HFFc6 (cell line): Measurements from ENCODE around the gene GPR137C. TPM values are rescaled to one million over a fixed set of nuclear protein-coding genes. Genes with fewer than 3 reads are reported as not detected.

Experiments used
- DNase-seq: peaks from one replicate; pipeline ENCODE4 v3.0.0-alpha.2; 2018
- H3K27ac Mint-ChIP-seq: 2 replicates; pipeline ENCODE4 v1.8.0; 2020; ENCODE audit warnings: mild to moderate bottlenecking, mixed read lengths
- H3K27me3 Mint-ChIP-seq: 2 replicates; pipeline ENCODE4 v1.8.0; 2021; ENCODE audit warnings: mild to moderate bottlenecking, moderate library complexity, mixed read lengths; ENCODE audit not compliant: insufficient read depth
- H3K36me3 Mint-ChIP-seq: 2 replicates; pipeline ENCODE4 v1.8.0; 2021; ENCODE audit warnings: low read depth, mixed read lengths
- H3K4me1 Mint-ChIP-seq: 2 replicates; pipeline ENCODE4 v1.8.0; 2020; ENCODE audit warnings: low read depth, mixed read lengths
- H3K4me3 Mint-ChIP-seq: 2 replicates; pipeline ENCODE4 v1.8.0; 2020; ENCODE audit warnings: mild to moderate bottlenecking, moderate library complexity, mixed read lengths
- H3K9me3 Mint-ChIP-seq: 2 replicates; pipeline ENCODE4 v1.8.0; 2020; ENCODE audit warnings: mild to moderate bottlenecking, mixed read lengths
- CTCF ChIP-seq: fragments of 200-600 bp; sonication (generic); IDR thresholded peaks from 2 replicates; pipeline ENCODE4 v1.5.0; 2021; ENCODE audit warnings: antibody characterized with exemption, mild to moderate bottlenecking
- total RNA-seq, 6 experiments: library from RNA; stranded (reverse); fragmentation: NEBNext Ultra II Directional; extraction: Animal tissue kit (Norgen Biotek cat#: 25700); gene quantifications; 2 replicates in 1 of 6; 3 replicates in 5 of 6; pipeline ENCODE4 v1.2.3, GENCODE V29; 2021

The GPR137C gene
- total RNA-seq, 6 experiments from 2014 or later = 0.73 to 1.1 (median 0.82) TPM

GRCh38 chr14:52598568-52598967 is 45.9 kb downstream of the GPR137C start:
- Mint-ChIP-seq H3K36me3 (peaks cover 12% of the 10 kb centered on the region; the same call in 1 of the 2 replicates), H3K4me3 (no peak overlapping the region), H3K27me3 (peaks cover 11% of the 10 kb centered on the region), H3K9me3 (peaks cover 16% of the 10 kb centered on the region; the same call in 1 of the 2 replicates), H3K4me1 (no peaks in the 10 kb centered on the region; the same call in 1 of the 2 replicates), H3K27ac (no peak overlapping the region)
- DNase-seq = no peak
- no peak for TF ChIP-seq CTCF

DNA sequence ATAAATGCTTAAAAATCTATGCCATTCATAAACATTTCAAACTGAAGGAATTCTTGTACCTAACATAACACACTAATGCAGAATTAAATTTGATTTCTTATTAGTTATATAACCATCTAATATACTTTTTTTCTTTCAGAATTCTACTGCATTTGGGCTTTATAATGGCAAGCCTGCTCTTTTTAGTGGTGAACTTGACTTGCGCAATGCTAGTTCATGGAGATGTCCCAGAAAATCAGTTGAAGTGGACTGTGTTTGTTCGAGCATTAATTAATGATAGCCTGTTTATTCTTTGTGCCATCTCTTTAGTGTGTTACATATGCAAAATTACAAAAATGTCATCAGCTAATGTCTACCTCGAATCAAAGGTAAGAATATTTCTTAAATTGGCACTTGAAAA is 47.3 kb downstream of the GPR137C start:
- no peak for DNase-seq
- Mint-ChIP-seq H3K4me1 (no peaks in the 10 kb centered on the region; the same call in 1 of the 2 replicates), H3K36me3 (peaks cover 7% of the 10 kb centered on the region; the same call in 1 of the 2 replicates), H3K9me3 (peaks cover 10% of the 10 kb centered on the region; the same call in 1 of the 2 replicates), H3K27ac (no peak overlapping the region), H3K27me3 (no peaks in the 10 kb centered on the region), H3K4me3 (no peak overlapping the region)
- no peak for TF ChIP-seq CTCF

- peaks cover 4% of the 10 kb centered on the region; the same call in 1 of the 2 replicates for H3K36me3 Mint-ChIP-seq
- TF ChIP-seq CTCF = no peak
- no peak overlapping the region for H3K4me3 Mint-ChIP-seq
- H3K4me1 Mint-ChIP-seq = no peaks in the 10 kb centered on the region; the same call in 1 of the 2 replicates
- no peak overlapping the region for H3K27ac Mint-ChIP-seq
- peaks cover 7% of the 10 kb centered on the region; the same call in 1 of the 2 replicates for H3K9me3 Mint-ChIP-seq
- DNase-seq = no peak
- H3K27me3 Mint-ChIP-seq = peaks cover 1% of the 10 kb centered on the region
These were observed 49.5 kb downstream of the GPR137C start for GRCh38 chr14:52602131-52602530.

DNA sequence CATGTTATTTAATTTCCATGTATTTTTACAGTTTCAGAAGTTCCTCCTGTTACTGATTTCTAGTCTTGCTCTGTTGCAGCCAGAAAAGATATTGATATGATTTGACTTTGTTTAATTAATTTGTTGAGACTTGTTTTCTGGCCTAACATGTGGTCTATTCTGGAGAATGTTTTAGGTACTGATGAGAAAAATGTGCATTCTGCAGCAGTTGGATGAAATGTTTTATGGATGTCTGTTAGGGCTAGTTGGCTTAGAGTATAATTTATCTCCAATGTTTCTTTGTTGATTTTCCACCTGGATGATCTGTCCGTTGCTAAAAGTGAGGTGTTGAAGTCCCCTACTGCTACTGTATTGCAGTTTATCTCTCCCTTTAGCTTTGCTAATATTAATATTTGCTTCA is 54.4 kb downstream of the GPR137C start:
- peaks cover 2% of the 10 kb centered on the region for H3K27me3 Mint-ChIP-seq
- H3K27ac Mint-ChIP-seq = no peak overlapping the region
- H3K4me3 Mint-ChIP-seq = no peak overlapping the region
- peaks cover 7% of the 10 kb centered on the region; the same call in 1 of the 2 replicates for H3K9me3 Mint-ChIP-seq
- DNase-seq = no peak
- no peaks in the 10 kb centered on the region; the same call in 1 of the 2 replicates for H3K4me1 Mint-ChIP-seq
- peaks cover 4% of the 10 kb centered on the region; the same call in 1 of the 2 replicates for H3K36me3 Mint-ChIP-seq
- TF ChIP-seq CTCF = no peak

DNA sequence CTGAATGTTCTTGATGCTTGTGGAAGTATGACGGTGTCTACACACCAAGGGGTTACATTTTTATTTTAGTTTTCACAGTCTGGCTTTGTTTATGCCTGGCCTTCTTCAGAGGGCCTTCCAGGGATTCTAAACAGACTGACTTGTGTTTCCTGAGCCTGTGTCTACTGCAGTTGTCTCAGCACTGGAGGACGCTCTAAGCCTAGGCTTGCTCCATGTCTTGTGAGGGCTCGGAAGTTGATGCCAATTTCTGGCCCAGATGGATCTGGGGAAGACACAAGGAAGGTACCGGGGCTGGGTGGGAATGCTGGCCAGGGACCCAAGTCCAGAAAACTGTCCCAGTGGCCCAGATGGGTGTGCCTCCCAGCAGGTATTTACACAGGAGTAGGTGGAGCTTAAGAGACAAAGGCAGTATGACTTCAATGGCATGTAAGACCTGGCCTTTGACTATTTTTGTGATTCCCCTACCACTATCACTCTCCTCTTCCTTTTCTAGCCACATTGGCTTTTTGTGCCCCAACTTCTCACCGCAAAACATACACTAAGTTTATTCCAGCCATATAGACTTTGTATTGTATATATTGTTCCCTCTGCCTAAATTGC is 56.9 kb downstream of the GPR137C start:
- peaks cover 7% of the 10 kb centered on the region; the same call in 1 of the 2 replicates for H3K9me3 Mint-ChIP-seq
- DNase-seq = no peak
- TF ChIP-seq CTCF = no peak
- no peak overlapping the region for H3K27ac Mint-ChIP-seq
- H3K4me1 Mint-ChIP-seq = no peaks in the 10 kb centered on the region
- peaks cover 2% of the 10 kb centered on the region for H3K27me3 Mint-ChIP-seq
- peaks cover 4% of the 10 kb centered on the region; the same call in 1 of the 2 replicates for H3K36me3 Mint-ChIP-seq
- H3K4me3 Mint-ChIP-seq = no peak overlapping the region
